Gastroesophageal sphincter (tissue), 3 donors: Measurements from ENCODE around the gene IMMP2L.

Experiments
- CTCF ChIP-seq, 4 experiments: fragments of 200-600 bp in 2 of 4; fragments of 450-650 bp in 2 of 4; sonication (generic) in 1 of 4; IDR thresholded peaks; one replicate each; pipeline ENCODE4 v1.5.1; 2017 to 2019; ENCODE audit warnings: antibody characterized with exemption in 4 of 4, mild to moderate bottlenecking in 2 of 4, moderate library complexity in 2 of 4
- EP300 ChIP-seq: sonication (generic); formaldehyde crosslinking; IDR thresholded peaks from one replicate; pipeline ENCODE4 v1.6.1; 2017; ENCODE audit warnings: antibody characterized with exemption, mild to moderate bottlenecking
- POLR2A ChIP-seq, 2 donors: fragments of 450-650 bp; IDR thresholded peaks; one replicate each; pipeline ENCODE4 v1.6.1; 2017; ENCODE audit warnings: antibody characterized with exemption in 2 of 2, mild to moderate bottlenecking in 2 of 2, moderate library complexity in 1 of 2
- POLR2AphosphoS5 ChIP-seq: sonication (generic); formaldehyde crosslinking; IDR thresholded peaks from one replicate; pipeline ENCODE4 v1.6.1; 2017; ENCODE audit warnings: antibody characterized with exemption

GRCh38 chr7:111381590-111381989 is 180.7 kb downstream of the IMMP2L start:
- TF ChIP-seq CTCF (IDR thresholded peaks at IDR 0.05) (no peak), EP300 (no peak), POLR2AphosphoS5 (no peak), POLR2A (IDR thresholded peaks at IDR 0.05) (no peak)
